GM12878 (cell line): Measurements from ENCODE around the gene ADK. TPM values are rescaled to one million over a fixed set of nuclear protein-coding genes. Genes with fewer than 3 reads are reported as not detected.

Experiments used
- ATAC-seq: fragments of 200-7000 bp; cut with Tn5 transposase; 3 replicates; pipeline ENCODE4 v1.9.1; 2020; ENCODE audit warnings: mild to moderate bottlenecking, moderate library complexity
- BruUV-seq: library from RNA; stranded (reverse); fragments of 400-500 nt; replicated peaks from 2 replicates; lab custom pipeline; 2021; lab: Mats Ljungman, UMichigan
- CTCF ChIA-PET: fragments of 300-600 bp; sonication (Branson Sonifier 250); formaldehyde crosslinking; extraction: SDS; loops from one replicate; lab custom pipeline; 2021; ENCODE audit warnings: inconsistent platforms; lab: Yijun Ruan, JAX
- POLR2A ChIA-PET: fragments of 350-600 bp; formaldehyde crosslinking; extraction: SDS; loops from one replicate; lab custom pipeline; 2021; ENCODE audit warnings: inconsistent platforms; lab: Charles Lee
- RAD21 ChIA-PET: fragments of 300-600 bp; sonication (Branson Sonifier 250); formaldehyde crosslinking; loops from one replicate; lab custom pipeline; 2023; ENCODE audit warnings: antibody characterized with exemption; ENCODE audit not compliant: unreplicated experiment; lab: Charles Lee
- SMC1A ChIA-PET: fragments of 300-600 bp; sonication (Branson Sonifier 250); formaldehyde crosslinking; loops from one replicate; lab custom pipeline; 2023; ENCODE audit not compliant: unreplicated experiment, uncharacterized antibody; lab: Charles Lee
- DNase-seq: peaks from one replicate; pipeline ENCODE4 v3.0.0-alpha.2; 2011; ENCODE audit warnings: low read depth, low spot score
- FAIRE-seq: peaks from 3 replicates; lab custom pipeline; 2011; peaks lifted over from hg19 to GRCh38; lab: Jason Lieb, UNC
- H2AFZ ChIP-seq: 2 replicates; pipeline ENCODE4 v1.6.0; 2011; ENCODE audit warnings: low read depth, low read length, control low read depth; ENCODE audit not compliant: control insufficient read depth
- H3K27ac ChIP-seq: 2 replicates; pipeline ENCODE4 v1.5.1; 2011; ENCODE audit warnings: control low read depth; ENCODE audit not compliant: control insufficient read depth, insufficient read depth
- H3K27me3 ChIP-seq, 2 experiments: replicated peaks in 1 of 2; 2 replicates each; pipeline versions ENCODE4 v1.6.0 to v1.6.1; 2011; ENCODE audit warnings: low read length in 1 of 2; ENCODE audit not compliant: control insufficient read depth in 2 of 2, insufficient read depth in 2 of 2
- H3K36me3 ChIP-seq, 2 experiments: 2 replicates each; pipeline ENCODE4 v1.5.1; 2011; ENCODE audit warnings: low read length in 1 of 2; ENCODE audit not compliant: control insufficient read depth in 2 of 2, insufficient read depth in 2 of 2
- H3K4me1 ChIP-seq: 2 replicates; pipeline ENCODE4 v1.6.1; 2011; ENCODE audit warnings: mild to moderate bottlenecking, low read length, moderate library complexity, mixed read lengths; ENCODE audit not compliant: control insufficient read depth, insufficient read depth
- H3K4me2 ChIP-seq: 2 replicates; pipeline ENCODE4 v1.6.0; 2011; ENCODE audit warnings: control low read depth; ENCODE audit not compliant: control insufficient read depth, insufficient read depth
- H3K4me3 ChIP-seq: fragments of 200-600 bp; sonication (generic); 2 replicates; pipeline ENCODE4 v1.5.1; 2016
- H3K79me2 ChIP-seq: 2 replicates; pipeline ENCODE4 v1.6.0; 2011; ENCODE audit warnings: low read length; ENCODE audit not compliant: control insufficient read depth, insufficient read depth
- H3K9ac ChIP-seq: 2 replicates; pipeline ENCODE4 v1.8.0; 2011; ENCODE audit warnings: low read length, control low read depth, mixed read lengths; ENCODE audit not compliant: control insufficient read depth, insufficient read depth
- H3K9me3 ChIP-seq: replicated peaks from 3 replicates; pipeline ENCODE4 v1.5.1; 2011; ENCODE audit warnings: mild to moderate bottlenecking, low read length; ENCODE audit not compliant: control insufficient read depth, insufficient read depth
- H4K20me1 ChIP-seq: 2 replicates; pipeline ENCODE4 v1.6.0; 2011; ENCODE audit not compliant: control insufficient read depth, insufficient read depth
- ATF2 ChIP-seq: IDR thresholded peaks from 2 replicates; pipeline ENCODE4 v1.6.1; 2012; ENCODE audit warnings: low read length, inconsistent platforms
- GABPA ChIP-seq: IDR thresholded peaks from 2 replicates; pipeline ENCODE4 v1.6.1; 2014; ENCODE audit warnings: antibody characterized with exemption, low read depth, mild to moderate bottlenecking, inconsistent platforms
- MYB ChIP-seq: fragments of 150-350 bp; IDR thresholded peaks from 2 replicates; pipeline ENCODE4 v1.6.1; 2014; ENCODE audit warnings: mild to moderate bottlenecking, low read depth, low read length, borderline replicate concordance
- WGBS: methylation state at CpG from one replicate; pipeline ENCODE4 v1.1.6; 2016; ENCODE audit warnings: low lambda C conversion rate; ENCODE audit not compliant: insufficient replicate concordance, insufficient coverage; ENCODE audit errors: missing lambda C conversion rate; 5-methylcytosine and 5-hydroxymethylcytosine counted together
- in situ Hi-C: fragments of 300-500 bp; cut with MboI; formaldehyde crosslinking; loops from 9 replicates; pipeline ENCODE4 v1.14.3; 2018; ENCODE audit warnings: mixed read lengths
- intact Hi-C: fragments of 100-400 bp; cut with micrococcal nuclease; formaldehyde crosslinking; loops from one replicate; pipeline ENCODE4 v1.14.2; 2022; ENCODE audit not compliant: unreplicated experiment
- polyA plus RNA-seq, 11 experiments: library from polyadenylated mRNA; depleted of rRNA in 4 of 11; unstranded in 6 of 11; stranded (reverse) in 5 of 11; fragments of >200 nt; fragmentation: Nextera tagmentation in 4 of 11; fragmentation: Illumina TruSeq in 1 of 11; extraction: Ambion mirVana in 4 of 11; extraction: Trizol in 1 of 11; gene quantifications; 1 replicate in 1 of 11; 2 replicates in 10 of 11; pipeline versions ENCODE4 v1.2.1 to v1.2.3, GENCODE V29; 2011 to 2016; ENCODE audit warnings: inconsistent platforms in 2 of 11, missing spikeins in 2 of 11, low read depth in 1 of 11
- total RNA-seq, 4 experiments: library from RNA; depleted of rRNA in 3 of 4; stranded (reverse); fragments of >200 nt in 3 of 4; fragmentation: Illumina TruSeq in 1 of 4; extraction: Trizol in 1 of 4; gene quantifications; 2 replicates each; pipeline versions ENCODE4 v1.2.1 to v1.2.3, GENCODE V29; 2013 to 2021

ADK gene
- total and polyA plus RNA-seq, 10 of the 15 experiments (the other 5 are each of a cell fraction or from before 2014, with no cell fraction given) = 42.0 to 151 (median 81.6) TPM

GRCh38 chr10:74433993-74434392 is 283.0 kb downstream of the ADK start:
- TF ChIP-seq MYB = no peak
- TF ChIP-seq, all 136 proteins: peak for 0
- intact Hi-C loops = no loop called here
- no peaks in the 10 kb centered on the region for H3K36me3 ChIP-seq
- BruUV-seq = no TSS peak
- H3K4me1 ChIP-seq = no peaks in the 10 kb centered on the region
- ChIA-PET RAD21 (no interaction called here), CTCF (no interaction called here), SMC1A (no interaction called here), POLR2A (no interaction called here)
- no peak overlapping the region for H2AFZ ChIP-seq
- H3K4me3 ChIP-seq = no peak overlapping the region
- no peak for ATAC-seq
- H3K9ac ChIP-seq = no peak overlapping the region
- no peaks in the 10 kb centered on the region for H3K27me3 ChIP-seq
- DNase-seq = no peak
- no peaks in the 10 kb centered on the region for H4K20me1 ChIP-seq
- WGBS = 100% methylated on average over 1 of the region's 1 CpG
- no peaks in the 10 kb centered on the region for H3K79me2 ChIP-seq
- FAIRE-seq = no peak
- in situ Hi-C loops = no loop called here
- no peak overlapping the region for H3K27ac ChIP-seq
- H3K4me2 ChIP-seq = no peak overlapping the region
- no peaks in the 10 kb centered on the region for H3K9me3 ChIP-seq

GRCh38 chr10:74434547-74434946 is 283.5 kb downstream of the ADK start:
- in situ Hi-C loops = no loop called here
- TF ChIP-seq ATF2 (no peak), GABPA (no peak)
- Histone ChIP-seq H4K20me1 (no peaks in the 10 kb centered on the region), H3K27ac (no peak overlapping the region), H3K9me3 (no peaks in the 10 kb centered on the region), H3K4me3 (no peak overlapping the region), H3K36me3 (no peaks in the 10 kb centered on the region), H2AFZ (no peak overlapping the region), H3K4me2 (no peak overlapping the region), H3K27me3 (no peaks in the 10 kb centered on the region), H3K4me1 (no peaks in the 10 kb centered on the region), H3K79me2 (no peaks in the 10 kb centered on the region), H3K9ac (no peak overlapping the region)
- DNase-seq (no peak), FAIRE-seq (no peak), ATAC-seq (no peak)
- ChIA-PET RAD21 (no interaction called here), SMC1A (interaction anchor here (0.6 kb wide), 1 partner anchor 301 kb away, joined by 3 read pairs; no protein-coding TSS in a partner anchor), POLR2A (no interaction called here), CTCF (no interaction called here)
- intact Hi-C loops = no loop called here
- BruUV-seq = no TSS peak
- 100% methylated on average over 1 of the region's 1 CpG for WGBS
